H1 (cell line): ENCODE data around the gene THYN1. TPM values are rescaled to one million over a fixed set of nuclear protein-coding genes. Genes with fewer than 3 reads are reported as not detected.

Experiments used
- ATF2 ChIP-seq: IDR thresholded peaks from 2 replicates; pipeline ENCODE4 v1.6.1; 2012; ENCODE audit warnings: low read length, inconsistent platforms
- BCL11A ChIP-seq, 2 experiments: IDR thresholded peaks; one replicate each; pipeline ENCODE4 v1.6.1; 2011; ENCODE audit warnings: low read depth in 2 of 2, low read length in 2 of 2, mild to moderate bottlenecking in 2 of 2
- BRCA1 ChIP-seq: IDR thresholded peaks from 2 replicates; pipeline ENCODE4 v1.6.1; 2012; ENCODE audit warnings: low read depth, low read length, improper control_type of control experiment
- CHD2 ChIP-seq: IDR thresholded peaks from 2 replicates; pipeline ENCODE4 v1.6.1; 2012; ENCODE audit warnings: low read length, improper control_type of control experiment
- NRF1 ChIP-seq: IDR thresholded peaks from 2 replicates; pipeline ENCODE4 v1.6.1; 2011; ENCODE audit warnings: mild to moderate bottlenecking, low read depth, low read length, improper control_type of control experiment
- polyA plus RNA-seq, 7 experiments: library from polyadenylated mRNA; depleted of rRNA in 3 of 7; stranded (reverse) in 5 of 7; unstranded in 2 of 7; fragments of >200 nt in 5 of 7; fragments of 200-250 nt in 2 of 7; gene quantifications; 1 replicate in 5 of 7; 2 replicates in 1 of 7; 4 replicates in 1 of 7; pipeline versions ENCODE4 v1.2.1 to v1.2.3, GENCODE V29; 2011 to 2013; ENCODE audit warnings: missing spikeins in 2 of 7, mixed read lengths in 2 of 7
- total RNA-seq: library from RNA; stranded (reverse); fragmentation: NEBNext Ultra II Directional; extraction: Animal tissue kit (Norgen Biotek cat#: 25700); gene quantifications from 2 replicates; pipeline ENCODE4 v1.2.1, GENCODE V29; 2021
- TF ChIP-seq, protein P1 (sequence below): IDR thresholded peaks from 2 replicates; pipeline ENCODE4 v1.6.1; 2011; ENCODE audit warnings: low read length, improper control_type of control experiment

THYN1 gene
- total and polyA plus RNA-seq, 2 of the 8 experiments (the other 6 are each of a cell fraction or from before 2014, with no cell fraction given): 77.3 to 95.1 TPM

DNA sequence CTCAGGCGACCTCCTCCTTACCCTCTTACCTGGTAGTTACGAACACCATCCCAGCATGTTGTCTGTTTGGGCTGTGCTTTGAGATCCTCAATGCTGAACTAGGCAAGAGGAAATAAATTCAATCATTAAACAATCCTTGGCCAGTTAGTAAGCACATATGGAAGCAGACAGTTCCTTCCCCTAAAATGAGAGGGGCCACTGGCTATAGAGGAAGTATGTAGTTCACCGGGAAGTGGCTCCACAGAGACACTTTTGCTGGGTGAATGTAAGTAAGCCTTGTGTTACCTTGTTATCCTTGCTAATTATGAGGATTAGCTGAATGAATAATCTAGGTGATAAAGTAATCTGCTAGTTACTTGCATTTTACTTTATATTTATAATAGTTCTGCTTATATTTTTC, 2.9 kb downstream of the THYN1 start (continued):
- no peak for TF ChIP-seq BCL11A (IDR thresholded peaks at IDR 0.05; ENCODE audit: low read depth in 2 of 2, low read length in 2 of 2)
- no peak for TF ChIP-seq BRCA1
- TF ChIP-seq CHD2: no peak
- TF ChIP-seq NRF1: no peak
- TF ChIP-seq, protein P1, sequence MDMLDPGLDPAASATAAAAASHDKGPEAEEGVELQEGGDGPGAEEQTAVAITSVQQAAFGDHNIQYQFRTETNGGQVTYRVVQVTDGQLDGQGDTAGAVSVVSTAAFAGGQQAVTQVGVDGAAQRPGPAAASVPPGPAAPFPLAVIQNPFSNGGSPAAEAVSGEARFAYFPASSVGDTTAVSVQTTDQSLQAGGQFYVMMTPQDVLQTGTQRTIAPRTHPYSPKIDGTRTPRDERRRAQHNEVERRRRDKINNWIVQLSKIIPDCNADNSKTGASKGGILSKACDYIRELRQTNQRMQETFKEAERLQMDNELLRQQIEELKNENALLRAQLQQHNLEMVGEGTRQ: no peak
- TF ChIP-seq ATF2: no peak
